H1 (cell line): Measurements from ENCODE around the gene SYNJ2. TPM values are rescaled to one million over a fixed set of nuclear protein-coding genes. Genes with fewer than 3 reads are reported as not detected.

Source experiments
- CTCF ChIA-PET: fragments of 300-600 bp; sonication (Branson Sonifier 250); formaldehyde crosslinking; loops from one replicate; lab custom pipeline; 2021; ENCODE audit not compliant: partially characterized antibody; lab: Charles Lee
- POLR2A ChIA-PET: fragments of 300-600 bp; sonication (Branson Sonifier 250); formaldehyde crosslinking; loops from one replicate; lab custom pipeline; 2021; ENCODE audit warnings: inconsistent platforms; ENCODE audit not compliant: partially characterized antibody; lab: Charles Lee
- DNase-seq, 2 experiments: peaks; one replicate each; pipeline versions ENCODE4 v3.0.0 to v3.0.0-alpha.2; 2010 to 2022; ENCODE audit warnings: low spot score in 2 of 2, low read depth in 1 of 2, mixed read lengths in 1 of 2
- FAIRE-seq: peaks from 2 replicates; lab custom pipeline; 2011; peaks lifted over from hg19 to GRCh38; lab: Jason Lieb, UNC
- H2AFZ ChIP-seq: 2 replicates; pipeline ENCODE4 v1.8.1; 2012; ENCODE audit warnings: low read length, inconsistent platforms
- H2AK5ac ChIP-seq: 2 replicates; pipeline ENCODE4 v1.6.1; 2013; ENCODE audit warnings: low read depth, low read length
- H2BK120ac ChIP-seq: replicated peaks from 2 replicates; pipeline ENCODE3; 2013; ENCODE audit warnings: low read depth, low read length, inconsistent platforms
- H2BK12ac ChIP-seq: 2 replicates; pipeline ENCODE4 v1.6.1; 2013; ENCODE audit warnings: low read depth, low read length
- H2BK15ac ChIP-seq: 2 replicates; pipeline ENCODE4 v1.6.1; 2013; ENCODE audit warnings: low read length
- H2BK20ac ChIP-seq: 2 replicates; pipeline ENCODE4 v1.6.1; 2013; ENCODE audit warnings: low read length
- H2BK5ac ChIP-seq: 2 replicates; pipeline ENCODE4 v1.6.1; 2013; ENCODE audit warnings: low read depth, low read length
- H3K14ac ChIP-seq: 2 replicates; pipeline ENCODE4 v1.6.1; 2013; ENCODE audit warnings: inconsistent platforms; ENCODE audit not compliant: insufficient read length
- H3K18ac ChIP-seq: 2 replicates; pipeline ENCODE4 v1.6.1; 2013; ENCODE audit warnings: low read length; ENCODE audit errors: extremely low read depth
- H3K23ac ChIP-seq: 2 replicates; pipeline ENCODE4 v1.6.1; 2013; ENCODE audit warnings: inconsistent platforms; ENCODE audit not compliant: insufficient read length
- H3K23me2 ChIP-seq: 2 replicates; pipeline ENCODE4 v1.6.1; 2013; ENCODE audit warnings: low read depth, low read length
- H3K27ac ChIP-seq: 2 replicates; pipeline ENCODE4 v1.6.1; 2011; ENCODE audit warnings: low read depth, low read length, inconsistent platforms
- H3K27me3 ChIP-seq, 4 experiments: replicated peaks in 1 of 4; 1 replicate in 1 of 4; 2 replicates in 3 of 4; pipeline versions ENCODE4 v1.6.1 to v1.8.1; 2011 to 2013; ENCODE audit warnings: low read length in 3 of 4, mild to moderate bottlenecking in 3 of 4, inconsistent platforms in 2 of 4, mixed read lengths in 2 of 4, moderate library complexity in 1 of 4; ENCODE audit not compliant: control insufficient read depth in 3 of 4, insufficient read depth in 3 of 4; ENCODE audit errors: extremely low read depth in 1 of 4
- H3K36me3 ChIP-seq, 4 experiments: 2 replicates each; pipeline versions ENCODE4 v1.6.1 to v1.8.1; 2011 to 2013; ENCODE audit warnings: mild to moderate bottlenecking in 4 of 4, low read length in 3 of 4, moderate library complexity in 2 of 4, control low read depth in 1 of 4, inconsistent platforms in 1 of 4; ENCODE audit not compliant: insufficient read depth in 4 of 4, control insufficient read depth in 2 of 4
- H3K4ac ChIP-seq: replicated peaks from 2 replicates; pipeline ENCODE3; 2013; ENCODE audit warnings: low read length, low read depth, mixed read lengths, inconsistent platforms; ENCODE audit not compliant: insufficient read length
- H3K4me1 ChIP-seq, 4 experiments: replicated peaks in 1 of 4; 1 replicate in 1 of 4; 2 replicates in 3 of 4; pipeline versions ENCODE4 v1.6.1 to v1.8.1; 2011 to 2013; ENCODE audit warnings: low read length in 3 of 4, inconsistent platforms in 2 of 4, mixed read lengths in 1 of 4; ENCODE audit not compliant: insufficient read depth in 4 of 4, control insufficient read depth in 3 of 4
- H3K4me2 ChIP-seq, 2 experiments: 2 replicates each; pipeline versions ENCODE4 v1.6.1 to v1.8.1; 2011 to 2013; ENCODE audit warnings: low read depth in 2 of 2, low read length in 2 of 2, control low read depth in 1 of 2, inconsistent platforms in 1 of 2, mild to moderate bottlenecking in 1 of 2; ENCODE audit not compliant: insufficient read depth in 1 of 2
- H3K4me3 ChIP-seq, 4 experiments: fragments of 200-600, 300-600 bp in 1 of 4; sonication (generic), shearing (Covaris generic), sonication (Bioruptor Twin) in 1 of 4; 2 replicates each; pipeline versions ENCODE4 v1.5.1 to v1.8.1; 2011 to 2016; ENCODE audit warnings: low read length in 4 of 4, low read depth in 3 of 4, control low read depth in 2 of 4, inconsistent platforms in 2 of 4, mild to moderate bottlenecking in 2 of 4, mixed read lengths in 1 of 4, moderate library complexity in 1 of 4; ENCODE audit not compliant: insufficient read depth in 2 of 4; ENCODE audit errors: extremely low read depth in 1 of 4
- H3K56ac ChIP-seq: replicated peaks from 2 replicates; pipeline ENCODE3; 2013; ENCODE audit warnings: low read depth, mild to moderate bottlenecking, mixed read lengths, low read length, inconsistent platforms; ENCODE audit not compliant: insufficient read length
- H3K79me1 ChIP-seq: 2 replicates; pipeline ENCODE4 v1.6.1; 2013; ENCODE audit warnings: low read depth, low read length, control low read depth
- H3K79me2 ChIP-seq, 2 experiments: 2 replicates each; pipeline versions ENCODE4 v1.6.1 to v1.8.1; 2012 to 2013; ENCODE audit warnings: low read length in 2 of 2, mild to moderate bottlenecking in 2 of 2, inconsistent platforms in 1 of 2; ENCODE audit not compliant: insufficient read depth in 2 of 2, control insufficient read depth in 1 of 2
- H3K9ac ChIP-seq, 4 experiments: replicated peaks in 1 of 4; 1 replicate in 1 of 4; 2 replicates in 3 of 4; pipeline versions ENCODE4 v1.6.1 to v1.8.1; 2011 to 2013; ENCODE audit warnings: low read depth in 3 of 4, low read length in 3 of 4, control low read depth in 2 of 4, mild to moderate bottlenecking in 2 of 4, moderate library complexity in 2 of 4, inconsistent platforms in 1 of 4; ENCODE audit errors: extremely low read depth in 1 of 4
- H3K9me3 ChIP-seq, 2 experiments: 2 replicates each; pipeline versions ENCODE4 v1.6.1 to v1.8.1; 2012 to 2013; ENCODE audit warnings: mild to moderate bottlenecking in 2 of 2, moderate library complexity in 2 of 2, control low read depth in 1 of 2, inconsistent platforms in 1 of 2, low read depth in 1 of 2, low read length in 1 of 2, mixed read lengths in 1 of 2; ENCODE audit not compliant: insufficient read depth in 2 of 2
- H4K20me1 ChIP-seq, 2 experiments: replicated peaks in 1 of 2; 2 replicates each; pipeline versions ENCODE3 to v1.8.1; 2011 to 2013; ENCODE audit warnings: inconsistent platforms in 2 of 2, low read length in 2 of 2, mild to moderate bottlenecking in 1 of 2; ENCODE audit not compliant: insufficient read depth in 2 of 2, control insufficient read depth in 1 of 2
- H4K5ac ChIP-seq: 2 replicates; pipeline ENCODE4 v1.6.1; 2013; ENCODE audit warnings: low read length, low read depth, mixed read lengths, inconsistent platforms; ENCODE audit not compliant: insufficient read length
- H4K8ac ChIP-seq: 2 replicates; pipeline ENCODE4 v1.8.0; 2013; ENCODE audit warnings: mild to moderate bottlenecking, moderate library complexity, low read length, inconsistent platforms; ENCODE audit not compliant: insufficient read depth; ENCODE audit errors: extremely low read depth
- H4K91ac ChIP-seq: replicated peaks from 2 replicates; pipeline ENCODE3; 2013; ENCODE audit warnings: low read length, mixed read lengths, inconsistent platforms; ENCODE audit not compliant: insufficient read length
- BRCA1 ChIP-seq: IDR thresholded peaks from 2 replicates; pipeline ENCODE4 v1.6.1; 2012; ENCODE audit warnings: low read depth, low read length, improper control_type of control experiment
- CTCF ChIP-seq, 3 experiments: IDR thresholded peaks; 1 replicate in 2 of 3; 2 replicates in 1 of 3; pipeline versions ENCODE4 v1.5.1 to v1.6.1; 2011; ENCODE audit warnings: low read length in 3 of 3, mild to moderate bottlenecking in 3 of 3, inconsistent platforms in 2 of 3, low read depth in 1 of 3, moderate library complexity in 1 of 3; ENCODE audit not compliant: insufficient read depth in 1 of 3; ENCODE audit errors: control extremely low read depth in 1 of 3
- EGR1 ChIP-seq: IDR thresholded peaks from 2 replicates; pipeline ENCODE4 v1.6.1; 2011; ENCODE audit warnings: low read depth, low read length, borderline replicate concordance
- EZH2 ChIP-seq: fragments of 200-600 bp; sonication (generic); IDR thresholded peaks from 2 replicates; pipeline ENCODE4 v1.7.1; 2012; ENCODE audit warnings: low read depth, mild to moderate bottlenecking, moderate library complexity, low read length, inconsistent platforms; ENCODE audit not compliant: severe bottlenecking
- MAX ChIP-seq: IDR thresholded peaks from 2 replicates; pipeline ENCODE4 v1.6.1; 2012; ENCODE audit warnings: inconsistent platforms
- RAD21 ChIP-seq, 2 experiments: IDR thresholded peaks in 1 of 2; conservative IDR thresholded peaks in 1 of 2; 2 replicates each; pipeline ENCODE4 v1.6.1; 2011; ENCODE audit warnings: low read depth in 2 of 2, low read length in 2 of 2, improper control_type of control experiment in 1 of 2, inconsistent platforms in 1 of 2, mild to moderate bottlenecking in 1 of 2, moderate library complexity in 1 of 2
- RBBP5 ChIP-seq: IDR thresholded peaks from 2 replicates; pipeline ENCODE4 v1.7.1; 2012; ENCODE audit warnings: low read depth, mild to moderate bottlenecking, inconsistent platforms, low read length, moderate library complexity, borderline replicate concordance
- TAF7 ChIP-seq: optimal IDR thresholded peaks from 2 replicates; pipeline ENCODE3; 2011; ENCODE audit warnings: low read depth, mild to moderate bottlenecking, inconsistent platforms, low read length, moderate library complexity, borderline replicate concordance
- TBP ChIP-seq: IDR thresholded peaks from 2 replicates; pipeline ENCODE4 v1.6.1; 2011; ENCODE audit warnings: low read depth, low read length, improper control_type of control experiment
- WGBS, 2 experiments: shearing (Covaris generic) in 1 of 2; methylation state at CpG; one replicate each; pipeline versions ENCODE4 v1.1.6 to v1.1.7; 2013 to 2015; ENCODE audit warnings: low lambda C conversion rate in 2 of 2, mixed read lengths in 2 of 2, inconsistent platforms in 1 of 2, low coverage in 1 of 2, missing lambda C conversion rate in 1 of 2; ENCODE audit not compliant: insufficient replicate concordance in 2 of 2, insufficient coverage in 1 of 2, insufficient read length in 1 of 2; ENCODE audit errors: extremely low coverage in 1 of 2, missing lambda C conversion rate in 1 of 2; 5-methylcytosine and 5-hydroxymethylcytosine counted together
- polyA plus RNA-seq, 7 experiments: library from polyadenylated mRNA; depleted of rRNA in 3 of 7; stranded (reverse) in 5 of 7; unstranded in 2 of 7; fragments of >200 nt in 5 of 7; fragments of 200-250 nt in 2 of 7; gene quantifications; 1 replicate in 5 of 7; 2 replicates in 1 of 7; 4 replicates in 1 of 7; pipeline versions ENCODE4 v1.2.1 to v1.2.3, GENCODE V29; 2011 to 2013; ENCODE audit warnings: missing spikeins in 2 of 7, mixed read lengths in 2 of 7
- total RNA-seq: library from RNA; stranded (reverse); fragmentation: NEBNext Ultra II Directional; extraction: Animal tissue kit (Norgen Biotek cat#: 25700); gene quantifications from 2 replicates; pipeline ENCODE4 v1.2.1, GENCODE V29; 2021
- TF ChIP-seq, protein P1 (sequence below): IDR thresholded peaks from 2 replicates; pipeline ENCODE4 v1.6.1; 2011; ENCODE audit warnings: low read depth, mild to moderate bottlenecking, low read length; ENCODE audit not compliant: insufficient read depth

The SYNJ2 gene
- total and polyA plus RNA-seq, 2 of the 8 experiments (the other 6 are each of a cell fraction or from before 2014, with no cell fraction given), result 3.7 to 13.9 TPM

- DNase-seq, result no peak
- H2BK5ac ChIP-seq, result no peak overlapping the region
- H4K20me1 ChIP-seq, result peaks cover 0 to 1% of the 10 kb centered on the region in 2 experiments
- H2AFZ ChIP-seq, result no peak overlapping the region
- no peak overlapping the region for H4K5ac ChIP-seq
- no peak overlapping the region for H3K23ac ChIP-seq
- H2BK120ac ChIP-seq, result no peak overlapping the region
- H3K27ac ChIP-seq, result no peak overlapping the region
- H2BK12ac ChIP-seq, result no peak overlapping the region
- no peaks in the 10 kb centered on the region for H3K79me1 ChIP-seq
- no peak overlapping the region for H3K4me3 ChIP-seq
- H3K4ac ChIP-seq, result no peak overlapping the region
- FAIRE-seq, result no peak
- H3K18ac ChIP-seq, result no peak overlapping the region
- no peak overlapping the region for H2AK5ac ChIP-seq
- H2BK15ac ChIP-seq, result no peak overlapping the region
- H4K91ac ChIP-seq, result no peak overlapping the region
- no peak overlapping the region for H3K56ac ChIP-seq
- no peak overlapping the region for H3K14ac ChIP-seq
- ChIA-PET CTCF (interaction anchor here (0.6 to 5.2 kb wide), 10 partner anchors 9 to 467 kb away, joined by 3 to 39 read pairs (median 4); no protein-coding TSS in a partner anchor), POLR2A (no interaction called here)
- no peaks in the 10 kb centered on the region for H3K9me3 ChIP-seq
- H3K4me2 ChIP-seq, result no peak overlapping the region
- H3K4me1 ChIP-seq, result no peaks in the 10 kb centered on the region
- 78% methylated on average over 1 of the region's 1 CpG; no CpG with 5 or more reads in 1 of the 2 experiments for WGBS, 2 experiments
- H3K79me2 ChIP-seq, result no peaks in the 10 kb centered on the region
- H3K9ac ChIP-seq, result no peak overlapping the region
- no peak overlapping the region for H2BK20ac ChIP-seq
- no peaks in the 10 kb centered on the region for H3K23me2 ChIP-seq
- no peaks in the 10 kb centered on the region for H3K27me3 ChIP-seq
- H3K36me3 ChIP-seq, result no peaks in the 10 kb centered on the region
- H4K8ac ChIP-seq, result no peak overlapping the region
- no peak for TF ChIP-seq RBBP5
- TF ChIP-seq TBP, result no peak
- peak in 1 of 3 experiments; percentile 27; a peak in 1 of 4 replicates for TF ChIP-seq CTCF (IDR thresholded peaks at IDR 0.05; ENCODE audit: control extremely low read depth in 1 of 3, insufficient read depth in 1 of 3, low read depth in 1 of 3, low read length in 3 of 3)
- TF ChIP-seq, protein P1, sequence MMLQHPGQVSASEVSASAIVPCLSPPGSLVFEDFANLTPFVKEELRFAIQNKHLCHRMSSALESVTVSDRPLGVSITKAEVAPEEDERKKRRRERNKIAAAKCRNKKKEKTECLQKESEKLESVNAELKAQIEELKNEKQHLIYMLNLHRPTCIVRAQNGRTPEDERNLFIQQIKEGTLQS, result no peak
- no peak for TF ChIP-seq EGR1
- TF ChIP-seq EZH2, result no peak
- TF ChIP-seq TAF7, result no peak
- no peak for TF ChIP-seq BRCA1
- peak; percentile 21 to 39; a peak in 2 of 4 replicates for TF ChIP-seq RAD21 (IDR thresholded peaks at IDR 0.05 in 1 of 2, conservative IDR thresholded peaks at IDR 0.05 in 1 of 2; ENCODE audit: low read depth in 2 of 2, low read length in 2 of 2)
- no peak for TF ChIP-seq MAX
These were observed 150.3 kb downstream of the SYNJ2 start for GRCh38 chr6:158131926-158132325.
